ENCODE results near the gene TTC31.
"Not testable (repeated sequence)": the region's sequence is repeated elsewhere in the genome, so short reads cannot be mapped to it uniquely, and the experiment has no call there.

TTC31 gene

GRCh38 chr2:74457129-74457548 is 25.7 kb upstream of the TTC31 start:
- DNase-seq (ENCODE audit: low read depth in 2 of 2), result no peak

- DNase-seq (ENCODE audit: low read depth in 2 of 2), result no peak
Measured at GRCh38 chr2:74457549-74458131, 25.2 kb upstream of the TTC31 start.

DNA sequence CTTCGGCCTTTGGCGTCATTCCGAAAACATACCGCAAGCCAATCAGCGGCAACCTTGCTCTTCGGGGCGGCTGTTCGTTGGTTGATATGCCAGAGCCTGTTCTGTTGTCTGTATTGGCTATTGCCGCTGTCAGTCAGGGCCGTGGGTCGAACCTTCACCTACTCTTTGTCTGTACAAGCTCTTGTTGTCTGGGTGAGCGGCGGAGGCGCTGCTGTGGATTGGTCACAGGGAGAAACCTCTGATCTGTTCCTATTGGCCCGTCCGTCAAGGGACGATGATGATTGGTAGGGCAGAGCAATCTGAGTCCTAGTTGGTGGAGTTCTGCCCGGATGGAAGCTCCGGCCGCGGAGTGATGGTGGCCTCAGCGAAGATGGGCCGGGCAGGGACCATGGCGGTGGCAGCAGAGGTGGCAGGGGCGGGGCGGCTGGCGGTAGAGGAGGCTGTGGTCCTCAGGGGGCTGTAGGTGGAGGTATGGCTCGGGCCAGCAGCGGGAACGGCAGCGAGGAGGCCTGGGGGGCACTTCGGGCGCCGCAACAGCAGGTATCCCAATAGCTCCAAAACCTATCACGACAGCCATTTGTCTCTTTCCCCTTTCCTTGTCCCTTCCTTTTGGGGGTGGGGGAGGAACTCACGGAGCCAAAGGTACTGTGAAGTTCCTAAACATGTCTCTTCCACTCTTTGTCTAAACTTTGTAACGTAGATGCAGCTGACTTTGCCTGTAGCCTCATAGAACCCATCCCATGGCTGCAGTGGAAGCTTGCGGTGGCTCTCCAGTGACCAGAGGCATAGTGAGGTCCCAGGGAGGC is 24.5 kb upstream of the TTC31 start, which contains the start of gene WBP1:
TSS of gene WBP1 (plus strand) at position 307 of the 806 bp plus-strand sequence. CDS start at position 472, 165 bp downstream.
- DNase-seq (ENCODE audit: low read depth in 2 of 2), result peak; percentile 100

DNA sequence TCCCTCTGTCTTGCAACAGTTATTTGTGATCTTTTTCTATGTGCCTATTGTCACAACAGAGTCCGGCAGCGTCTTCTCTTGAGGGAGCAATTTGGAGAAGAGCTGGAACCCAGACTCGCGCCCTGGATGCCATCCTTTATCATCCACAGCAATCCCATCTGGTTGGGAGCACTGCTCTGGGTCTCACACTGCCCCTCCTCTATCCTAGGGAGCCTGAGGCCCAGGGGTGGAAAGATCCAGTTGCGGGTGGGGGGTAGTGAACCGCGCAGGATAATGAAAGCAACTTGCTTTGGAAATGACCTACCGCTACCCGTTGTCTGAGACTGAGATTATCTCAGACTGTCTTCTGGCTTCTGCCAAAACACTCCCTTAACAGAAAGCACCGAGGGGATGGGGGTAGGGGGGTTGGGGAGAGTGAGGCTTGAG is 23.9 kb upstream of the TTC31 start:
- DNase-seq (ENCODE audit: low read depth in 2 of 2), result no peak

GRCh38 chr2:74459503-74460118 is 23.3 kb upstream of the TTC31 start:
- not testable (repeated sequence) for DNase-seq (ENCODE audit: low read depth in 2 of 2)

- not testable (repeated sequence) for DNase-seq (ENCODE audit: low read depth in 2 of 2)
Measured at GRCh38 chr2:74460187-74460586, 22.7 kb upstream of the TTC31 start.

DNA sequence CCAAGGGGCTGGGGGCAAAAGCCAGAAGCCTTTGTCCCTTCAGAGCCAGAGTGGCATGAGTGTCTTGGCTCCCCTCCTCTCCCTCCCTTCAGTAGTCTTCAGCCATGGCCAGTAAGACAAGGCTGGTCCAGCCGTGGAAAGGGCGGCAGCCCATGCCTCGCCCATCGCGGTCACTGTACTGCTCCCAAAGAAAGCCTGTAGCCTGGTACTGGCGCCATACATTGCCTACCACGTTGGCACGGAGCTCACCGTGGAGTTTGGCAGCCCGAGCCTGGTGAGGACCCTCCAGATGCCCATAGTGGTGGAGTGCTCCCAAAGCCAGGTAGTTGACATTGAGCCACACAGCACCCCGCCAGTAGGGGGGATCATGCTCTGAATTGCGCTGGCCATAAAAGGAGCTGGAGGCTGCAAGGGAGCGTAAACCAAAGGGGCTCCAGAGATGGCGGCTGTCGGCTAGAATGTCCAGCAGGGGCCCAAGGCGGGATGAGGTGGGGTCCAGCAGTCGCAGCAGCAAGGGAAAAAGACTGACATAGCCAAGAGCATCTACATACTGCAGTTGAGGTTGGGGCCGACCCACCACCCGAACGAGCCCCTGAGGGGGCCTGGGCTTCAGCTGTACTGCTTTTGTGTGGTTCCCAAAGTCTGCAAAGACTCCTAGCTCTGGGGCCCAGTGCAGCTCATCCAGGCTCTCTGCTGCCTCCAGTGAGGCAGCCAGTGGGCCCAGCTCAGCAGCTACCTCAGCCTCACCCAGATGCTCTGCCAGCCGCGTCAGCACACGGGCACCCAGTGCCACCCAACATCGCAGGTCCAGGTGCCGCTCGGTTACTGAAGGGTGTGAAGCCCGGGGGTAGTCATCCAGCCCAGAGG is 21.5 kb upstream of the TTC31 start:
- DNase-seq (ENCODE audit: low read depth in 2 of 2), result no peak

DNA sequence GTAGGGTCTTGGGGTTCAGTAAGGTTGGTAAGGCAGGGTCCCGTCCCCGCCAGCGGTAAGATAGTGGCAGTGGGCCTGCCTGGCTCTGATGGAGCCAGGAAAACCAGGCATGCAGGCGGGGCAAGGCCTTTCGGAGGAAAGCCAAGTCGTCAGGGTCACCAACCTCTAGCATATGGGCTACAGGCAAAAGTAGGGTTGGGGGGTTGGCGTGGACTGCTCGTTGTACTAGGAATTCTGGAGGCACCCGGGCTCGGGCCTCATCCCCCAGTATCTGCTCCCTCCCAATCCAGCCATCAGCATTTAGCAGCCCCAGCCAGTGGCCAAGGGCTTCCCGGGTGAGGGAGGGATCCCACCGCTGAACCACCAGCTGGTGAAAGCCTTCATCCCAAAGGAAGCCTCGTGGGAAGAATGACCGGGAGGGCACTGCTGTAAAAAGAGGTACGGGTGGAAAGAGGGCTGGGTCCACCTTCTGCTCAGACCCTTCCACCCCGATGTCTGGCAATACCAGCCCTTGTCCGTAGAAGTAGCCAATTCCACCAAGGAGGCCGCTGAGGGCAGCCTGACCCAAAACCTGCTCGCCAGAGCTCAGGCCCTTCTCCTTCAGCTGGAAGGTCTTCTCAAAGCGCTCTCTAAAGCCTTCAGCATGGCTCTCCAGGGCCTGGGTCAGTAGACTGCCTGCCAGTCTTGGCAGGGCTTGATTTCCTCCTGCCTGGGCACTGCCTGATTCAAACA is 20.7 kb upstream of the TTC31 start:
- no peak for DNase-seq (ENCODE audit: low read depth in 2 of 2)

- no peak for DNase-seq (ENCODE audit: low read depth in 2 of 2)
Measured at GRCh38 chr2:74462786-74463105, 20.1 kb upstream of the TTC31 start.

DNA sequence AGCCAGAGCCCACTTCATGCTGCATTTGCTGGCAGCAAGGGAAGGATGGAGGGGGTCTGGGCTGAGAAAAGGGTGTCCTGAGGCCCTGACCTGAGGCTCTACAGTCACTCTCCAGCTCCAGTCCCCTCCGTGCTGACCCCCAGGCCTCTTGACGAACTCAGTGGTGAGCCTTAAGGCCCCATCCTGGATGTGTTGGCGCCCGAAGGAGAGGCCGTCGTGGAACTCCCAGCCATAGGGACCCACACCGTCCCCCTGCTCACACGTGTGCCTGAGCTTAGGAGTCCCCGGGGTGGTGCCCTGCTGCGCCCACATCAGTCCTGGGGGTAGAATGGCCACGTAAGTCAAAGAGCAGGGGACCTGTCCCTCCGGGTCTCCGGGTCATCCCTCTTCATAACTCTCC is 18.5 kb upstream of the TTC31 start:
- DNase-seq (ENCODE audit: low read depth in 2 of 2), result no peak

DNA sequence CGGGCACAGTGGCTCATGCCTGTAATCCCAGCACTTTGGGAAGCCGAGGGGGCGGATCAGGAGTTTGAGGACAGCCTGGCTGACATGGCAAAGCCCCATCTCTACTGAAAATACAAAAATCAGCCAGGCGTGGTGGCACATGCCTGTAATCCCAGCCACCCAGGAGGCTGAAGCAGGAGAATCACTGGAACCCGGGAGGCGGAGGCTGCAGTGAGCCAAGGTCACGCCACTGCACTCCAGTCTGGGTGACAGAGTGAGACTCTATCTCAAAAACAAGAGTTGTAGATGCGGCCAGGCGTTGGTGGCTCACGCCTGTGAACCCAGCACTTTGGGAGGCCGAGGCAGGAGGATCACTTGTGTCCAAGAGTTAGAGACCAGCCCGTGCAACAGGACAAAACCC is 12.1 kb upstream of the TTC31 start:
- DNase-seq (ENCODE audit: low read depth in 2 of 2), result not testable (repeated sequence)

- DNase-seq (ENCODE audit: low read depth in 2 of 2), result no peak
Measured at GRCh38 chr2:74471332-74472065, 11.4 kb upstream of the TTC31 start.

GRCh38 chr2:74472086-74472944 is 10.6 kb upstream of the TTC31 start, which contains the start of gene MRPL53:
Gene MRPL53 (minus strand): TSS chr2:74472680. CDS start chr2:74472660, 20 bp downstream.
- peak; percentile 80 to 86 for DNase-seq (ENCODE audit: low read depth in 2 of 2)

- no peak for DNase-seq (ENCODE audit: low read depth in 2 of 2)
Measured at GRCh38 chr2:74472945-74473258, 10.0 kb upstream of the TTC31 start.

- no peak for DNase-seq (ENCODE audit: low read depth in 2 of 2)
Measured at GRCh38 chr2:74474481-74474880, 8.4 kb upstream of the TTC31 start.

- no peak for DNase-seq (ENCODE audit: low read depth in 2 of 2)
Measured at GRCh38 chr2:74474899-74475298, 8.0 kb upstream of the TTC31 start.

- no peak for DNase-seq (ENCODE audit: low read depth in 2 of 2)
Measured at GRCh38 chr2:74481431-74481830, 1.4 kb upstream of the TTC31 start.

DNA sequence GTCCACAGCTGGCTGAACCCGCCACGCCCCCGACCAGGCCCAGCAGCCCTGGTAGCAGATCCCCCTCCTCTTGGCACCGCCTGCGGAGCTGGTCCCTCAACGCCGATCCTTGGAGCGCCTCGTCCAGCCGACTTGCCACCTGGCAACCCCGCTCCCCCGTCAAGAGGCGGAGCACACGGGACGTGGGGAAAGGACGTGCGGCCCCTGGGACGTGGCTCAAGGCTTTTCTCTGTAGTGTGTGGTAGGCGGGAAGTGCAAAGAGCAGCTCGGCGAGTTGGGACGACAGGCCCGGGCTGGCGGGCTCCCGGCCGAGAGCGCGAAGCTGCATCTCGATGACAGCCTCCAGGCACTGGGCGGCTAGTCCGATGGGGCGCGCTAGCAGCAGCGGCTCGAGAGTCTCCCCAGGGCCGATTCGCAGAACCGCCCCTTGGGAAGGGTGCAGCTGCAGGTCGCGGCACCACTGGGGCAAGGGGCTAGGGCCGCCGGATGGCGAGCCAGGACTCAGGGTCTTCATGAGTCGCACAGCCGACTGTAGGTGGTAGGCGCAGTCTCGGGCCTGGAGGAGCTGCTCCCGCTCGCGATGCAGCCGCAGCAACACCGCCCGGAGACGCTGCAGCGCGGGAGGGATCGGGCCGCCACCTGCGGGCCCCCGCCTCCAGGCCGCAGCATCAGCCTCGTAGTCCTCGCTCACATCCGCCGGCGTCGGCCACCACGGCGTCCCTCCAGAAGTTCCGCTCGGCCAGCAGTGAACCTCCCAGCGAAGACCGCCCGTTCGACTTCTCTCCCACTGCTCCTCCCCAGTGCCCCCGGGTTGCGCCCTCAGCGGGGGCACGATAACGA is 700 bp upstream of the TTC31 start:
- DNase-seq (ENCODE audit: low read depth in 2 of 2), result no peak

GRCh38 chr2:74483675-74484164 is 839 bp downstream of the TTC31 start:
- DNase-seq (ENCODE audit: low read depth in 2 of 2), result not testable (repeated sequence)
